NCI-H2227 (cell line): Measurements from ENCODE around the gene CDH18.
"Not testable (repeated sequence)": the region's sequence is repeated elsewhere in the genome, so short reads cannot be mapped to it uniquely, and the experiment has no call there.

Experiments
- DNase-seq: peaks from one replicate; lab custom pipeline; 2025; ENCODE audit not compliant: unreplicated experiment; lab: John Stamatoyannopoulos, UW

Gene CDH18

GRCh38 chr5:19862711-19863110, 125.3 kb downstream of the CDH18 start:
- no peak for DNase-seq

- DNase-seq: no peak
These were observed 129.0 kb downstream of the CDH18 start for GRCh38 chr5:19859020-19859419.

GRCh38 chr5:19855931-19856330, 132.1 kb downstream of the CDH18 start:
- DNase-seq: no peak

GRCh38 chr5:19855453-19855852, 132.5 kb downstream of the CDH18 start:
- no peak for DNase-seq

GRCh38 chr5:19855031-19855430, 133.0 kb downstream of the CDH18 start:
- no peak for DNase-seq

GRCh38 chr5:19853616-19854240, 134.3 kb downstream of the CDH18 start:
- no peak for DNase-seq

- no peak for DNase-seq
These were observed 150.3 kb downstream of the CDH18 start for GRCh38 chr5:19837536-19838174.

GRCh38 chr5:19835442-19835841, 152.6 kb downstream of the CDH18 start:
- no peak for DNase-seq

- DNase-seq: not testable (repeated sequence)
These were observed 175.3 kb downstream of the CDH18 start for GRCh38 chr5:19812720-19813119.

- no peak for DNase-seq
These were observed 181.2 kb downstream of the CDH18 start for GRCh38 chr5:19806756-19807155.

- no peak for DNase-seq
These were observed 185.3 kb downstream of the CDH18 start for GRCh38 chr5:19802686-19803085.

GRCh38 chr5:19795218-19795617, 192.8 kb downstream of the CDH18 start:
- no peak for DNase-seq

GRCh38 chr5:19790829-19791466, 197.1 kb downstream of the CDH18 start:
- no peak for DNase-seq

GRCh38 chr5:19782566-19782965, 205.4 kb downstream of the CDH18 start:
- DNase-seq: no peak

- DNase-seq: no peak
These were observed 210.6 kb downstream of the CDH18 start for GRCh38 chr5:19777363-19777762.

GRCh38 chr5:19776886-19777285, 211.1 kb downstream of the CDH18 start:
- DNase-seq: not testable (repeated sequence)

GRCh38 chr5:19771174-19771835, 216.7 kb downstream of the CDH18 start:
- no peak for DNase-seq

GRCh38 chr5:19770396-19770795, 217.6 kb downstream of the CDH18 start:
- DNase-seq: no peak

GRCh38 chr5:19767987-19768386, 220.0 kb downstream of the CDH18 start:
- DNase-seq: no peak

GRCh38 chr5:19753579-19753978, 234.4 kb downstream of the CDH18 start:
- no peak for DNase-seq

- no peak for DNase-seq
These were observed 236.7 kb downstream of the CDH18 start for GRCh38 chr5:19751326-19751725.

- DNase-seq: no peak
These were observed 242.8 kb downstream of the CDH18 start for GRCh38 chr5:19745247-19745646.
